Adrenal gland (tissue), 12 donors: Measurements from ENCODE around the gene CDKAL1. TPM values are rescaled to one million over a fixed set of nuclear protein-coding genes. Genes with fewer than 3 reads are reported as not detected.

Source experiments
- DNase-seq, 7 donors: peaks; one replicate each; pipeline ENCODE4 v3.0.0-alpha.2; 2019 to 2020
- H3K27ac ChIP-seq, 5 donors: fragments of 200-600 bp; sonication (generic) in 4 of 5; 1 replicate in 3 of 5; 2 replicates in 2 of 5; pipeline versions ENCODE4 v1.5.1 to v1.8.0; 2016 to 2020; ENCODE audit warnings: mild to moderate bottlenecking in 1 of 5
- H3K27me3 ChIP-seq: fragments of 200-600 bp; 2 replicates; pipeline ENCODE4 v1.8.0; 2021
- H3K36me3 ChIP-seq, 2 donors: fragments of 200-600 bp; replicated peaks in 1 of 2; 1 replicate in 1 of 2; 2 replicates in 1 of 2; pipeline versions ENCODE4 v1.5.1 to v1.8.0; 2018 to 2022
- H3K4me1 ChIP-seq, 2 donors: fragments of 200-600 bp; replicated peaks in 1 of 2; 1 replicate in 1 of 2; 2 replicates in 1 of 2; pipeline versions ENCODE4 v1.5.1 to v1.8.0; 2018 to 2021
- H3K4me3 ChIP-seq, 4 donors: fragments of 200-600 bp; sonication (generic) in 3 of 4; one replicate each; pipeline ENCODE4 v1.5.1; 2016 to 2018
- H3K9me3 ChIP-seq, 3 donors: fragments of 200-600 bp; sonication (generic) in 1 of 3; replicated peaks in 1 of 3; 1 replicate in 2 of 3; 2 replicates in 1 of 3; pipeline versions ENCODE4 v1.5.1 to v1.8.0; 2016 to 2021
- POLR2A ChIP-seq, 2 donors: fragments of 450-650 bp; IDR thresholded peaks; one replicate each; pipeline ENCODE4 v1.6.1; 2017; ENCODE audit warnings: antibody characterized with exemption in 2 of 2, mild to moderate bottlenecking in 2 of 2, moderate library complexity in 1 of 2
- WGBS, 4 donors: extraction: QIAGEN DNeasy Blood & Tissue Kit in 2 of 4; methylation state at CpG; one replicate each; pipeline versions ENCODE4 v1.1.5 to v1.1.7; 2013 to 2017; 5-methylcytosine and 5-hydroxymethylcytosine counted together
- intact Hi-C, 2 donors: fragments of 100-400 bp; cut with DNase I; formaldehyde crosslinking; loops; one replicate each; pipeline versions ENCODE4 v1.14.1 to v1.15.0; 2022 to 2023
- polyA plus RNA-seq, 3 donors: library from polyadenylated mRNA; stranded (reverse); fragments of 200-250 nt in 2 of 3; fragments of 350-450 nt in 1 of 3; fragmentation: Illumina TruSeq in 1 of 3; extraction: RNeasy Lipid Tissue Mini Kit (QIAGEN cat#74804) in 1 of 3; gene quantifications; one replicate each; pipeline ENCODE4 v1.2.3, GENCODE V29; 2013 to 2014
- total RNA-seq, 9 donors: library from RNA; depleted of rRNA in 4 of 9; stranded (reverse); fragments of >200 nt in 4 of 9; fragments of 120-200 nt in 1 of 9; fragmentation: NEBNext Ultra II Directional in 1 of 9; extraction: Animal tissue kit (Norgen Biotek cat#: 25700) in 1 of 9; gene quantifications; one replicate each; pipeline versions ENCODE4 v1.1.0 to v1.2.4, GENCODE V29; 2013 to 2023
- TF ChIP-seq, protein P1 (sequence below), 6 experiments: fragments of 450-650 bp in 4 of 6; fragments of 200-600 bp in 2 of 6; sonication (generic) in 1 of 6; IDR thresholded peaks; 1 replicate in 5 of 6; 2 replicates in 1 of 6; pipeline versions ENCODE4 v1.5.1 to v1.8.0; 2016 to 2021; ENCODE audit warnings: antibody characterized with exemption in 6 of 6, mild to moderate bottlenecking in 2 of 6, moderate library complexity in 1 of 6
- donor health status: healthy with polysubstance abuse.
- donor health status: Bipolar disorder and iron deficiency.
- donor health status: DM: yes; HTN: yes; CAD: no.
- donor health status: DM: no; HTN: no; CAD: no.
- donor health status: DM: no; HTN: no; CAD: no.
- donor health status: DM: yes; HTN: yes; CAD: no.

The CDKAL1 gene
- total and polyA plus RNA-seq, 12 donors, result 3.9 to 21.1 (median 10.6) TPM

DNA sequence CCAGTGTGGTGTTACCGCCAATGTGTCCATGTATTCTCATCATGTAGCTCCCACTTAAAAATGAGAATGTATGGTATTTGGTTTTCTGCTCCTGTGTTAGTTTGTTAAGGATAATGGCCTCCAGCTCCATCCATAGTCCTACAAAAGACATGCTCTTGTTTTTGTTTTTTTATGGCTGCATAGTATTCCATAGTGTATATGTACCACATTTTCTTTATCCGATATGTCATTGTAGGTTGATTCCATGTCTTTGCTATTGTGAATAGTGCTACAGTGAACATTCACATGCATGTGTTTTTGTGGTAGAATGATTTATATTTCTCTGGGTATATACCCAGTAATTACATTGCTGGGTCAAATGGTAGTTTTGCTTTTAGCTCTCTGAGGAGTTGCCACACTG is 207.2 kb downstream of the CDKAL1 start:
- WGBS, 4 donors, result 96 to 99% (median 97%) methylated on average over 2 of the region's 2 CpGs
- intact Hi-C loops, result no loop called here
- no peak overlapping the region for H3K27ac ChIP-seq

GRCh38 chr6:20744911-20745557 is 210.8 kb downstream of the CDKAL1 start:
- intact Hi-C loops, result no loop called here
- WGBS, 4 donors, result 92 to 96% (median 94%) methylated on average over 9 of the region's 9 CpGs
- Histone ChIP-seq H3K36me3 (no peaks in the 10 kb centered on the region), H3K4me1 (no peaks in the 10 kb centered on the region), H3K4me3 (no peak overlapping the region), H3K27me3 (no peaks in the 10 kb centered on the region), H3K27ac (no peak overlapping the region), H3K9me3 (peaks cover 0 to 5% (median 0%) of the 10 kb centered on the region in 3 donors)
- no peak for TF ChIP-seq POLR2A (IDR thresholded peaks at IDR 0.05)
- TF ChIP-seq, protein P1, sequence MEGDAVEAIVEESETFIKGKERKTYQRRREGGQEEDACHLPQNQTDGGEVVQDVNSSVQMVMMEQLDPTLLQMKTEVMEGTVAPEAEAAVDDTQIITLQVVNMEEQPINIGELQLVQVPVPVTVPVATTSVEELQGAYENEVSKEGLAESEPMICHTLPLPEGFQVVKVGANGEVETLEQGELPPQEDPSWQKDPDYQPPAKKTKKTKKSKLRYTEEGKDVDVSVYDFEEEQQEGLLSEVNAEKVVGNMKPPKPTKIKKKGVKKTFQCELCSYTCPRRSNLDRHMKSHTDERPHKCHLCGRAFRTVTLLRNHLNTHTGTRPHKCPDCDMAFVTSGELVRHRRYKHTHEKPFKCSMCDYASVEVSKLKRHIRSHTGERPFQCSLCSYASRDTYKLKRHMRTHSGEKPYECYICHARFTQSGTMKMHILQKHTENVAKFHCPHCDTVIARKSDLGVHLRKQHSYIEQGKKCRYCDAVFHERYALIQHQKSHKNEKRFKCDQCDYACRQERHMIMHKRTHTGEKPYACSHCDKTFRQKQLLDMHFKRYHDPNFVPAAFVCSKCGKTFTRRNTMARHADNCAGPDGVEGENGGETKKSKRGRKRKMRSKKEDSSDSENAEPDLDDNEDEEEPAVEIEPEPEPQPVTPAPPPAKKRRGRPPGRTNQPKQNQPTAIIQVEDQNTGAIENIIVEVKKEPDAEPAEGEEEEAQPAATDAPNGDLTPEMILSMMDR (IDR thresholded peaks at IDR 0.05), result no peak
- DNase-seq, result no peak

More for the DNA sequence above, 207.2 kb downstream of the CDKAL1 start:
- DNase-seq, result no peak
- no peak for TF ChIP-seq POLR2A (IDR thresholded peaks at IDR 0.05)
- TF ChIP-seq, protein P1 (IDR thresholded peaks at IDR 0.05), result no peak
- Histone ChIP-seq H3K27me3 (no peaks in the 10 kb centered on the region), H3K4me1 (peaks cover 0 to 7% of the 10 kb centered on the region in 2 donors), H3K4me3 (no peak overlapping the region), H3K9me3 (peaks cover 0 to 2% (median 0%) of the 10 kb centered on the region in 3 donors), H3K36me3 (no peaks in the 10 kb centered on the region)

- H3K27me3 ChIP-seq, result no peaks in the 10 kb centered on the region
- H3K36me3 ChIP-seq, result no peaks in the 10 kb centered on the region
- TF ChIP-seq, protein P1 (IDR thresholded peaks at IDR 0.05), result no peak
- TF ChIP-seq POLR2A (IDR thresholded peaks at IDR 0.05), result no peak
- intact Hi-C loops, result no loop called here
- H3K4me3 ChIP-seq, result no peak overlapping the region
- DNase-seq, result no peak
- no peaks in the 10 kb centered on the region for H3K4me1 ChIP-seq
- peaks cover 0 to 5% (median 0%) of the 10 kb centered on the region in 3 donors for H3K9me3 ChIP-seq
- H3K27ac ChIP-seq, result no peak overlapping the region
- WGBS, 4 donors, result 90 to 94% (median 92%) methylated on average over 2 of the region's 2 CpGs
These were observed 211.8 kb downstream of the CDKAL1 start for GRCh38 chr6:20746024-20746423.

DNA sequence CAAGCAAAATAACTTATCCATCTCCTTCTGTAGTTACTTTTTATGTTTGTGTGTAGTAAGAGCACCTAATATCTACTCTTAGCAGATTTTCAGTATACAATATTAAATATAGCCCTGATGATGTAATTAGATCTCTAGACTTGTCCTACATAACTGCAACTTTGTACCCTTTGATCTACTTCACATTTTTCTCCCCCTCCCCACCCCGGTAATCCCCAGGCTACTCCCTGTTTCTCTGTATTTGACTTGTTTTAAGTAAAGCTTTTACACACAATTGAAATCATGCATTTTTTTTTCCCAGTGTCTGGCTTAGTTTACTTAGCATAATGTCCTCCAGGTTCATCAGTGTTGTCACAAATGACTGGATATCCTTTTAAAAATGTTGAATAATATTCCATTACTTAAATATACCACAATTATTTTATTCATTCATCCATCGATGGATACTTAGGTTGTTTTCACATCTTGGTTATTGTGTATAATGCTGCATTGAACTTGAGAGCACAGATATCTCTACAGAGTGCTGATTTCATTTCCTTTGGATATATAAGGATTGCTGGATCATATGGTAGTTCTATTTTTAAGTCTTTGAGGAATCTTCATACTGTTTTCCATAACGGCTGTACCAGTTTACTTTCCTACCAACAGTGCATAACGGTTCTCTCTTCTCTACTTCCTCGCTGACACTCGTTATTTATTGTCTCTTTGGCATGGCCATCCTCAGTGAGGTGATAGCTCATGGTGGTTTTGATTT is 212.7 kb downstream of the CDKAL1 start:
- DNase-seq, result no peak
- Histone ChIP-seq H3K4me1 (no peaks in the 10 kb centered on the region), H3K36me3 (no peaks in the 10 kb centered on the region), H3K27ac (no peak overlapping the region), H3K4me3 (no peak overlapping the region), H3K9me3 (peaks cover 0 to 5% (median 0%) of the 10 kb centered on the region in 3 donors), H3K27me3 (no peaks in the 10 kb centered on the region)
- WGBS, 4 donors, result 82 to 87% (median 87%) methylated on average over 6 of the region's 6 CpGs
- intact Hi-C loops, result no loop called here
- no peak for TF ChIP-seq POLR2A (IDR thresholded peaks at IDR 0.05)
- TF ChIP-seq, protein P1 (IDR thresholded peaks at IDR 0.05), result no peak
